Measurements from ENCODE around the gene DIABLO. TPM values are rescaled to one million over a fixed set of nuclear protein-coding genes. Genes with fewer than 3 reads are reported as not detected.

DIABLO gene
- total RNA-seq, 1 experiment from 2014 or later, result 69.6 TPM

DNA sequence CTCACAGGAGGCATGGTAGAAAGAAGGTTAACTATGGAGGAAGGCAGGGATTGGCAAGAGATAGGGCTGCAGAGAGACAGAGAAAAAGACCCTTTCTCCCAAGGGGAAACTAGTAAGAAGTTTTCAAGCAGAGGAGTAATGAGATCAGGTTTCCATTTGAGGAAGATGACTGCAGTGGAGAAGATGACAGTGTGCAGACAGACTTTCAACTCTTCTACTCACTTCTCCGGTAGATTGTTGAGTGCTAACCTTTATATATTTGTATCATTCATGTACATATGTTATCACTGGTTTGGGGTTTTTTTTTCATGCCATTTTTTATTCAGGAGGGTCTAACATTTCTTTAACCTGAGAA lies 28.3 kb downstream of the DIABLO start:
- Mint-ChIP-seq H3K4me1 (ENCODE audit: insufficient read depth, unreplicated experiment) (peaks cover 6% of the 10 kb centered on the region), H3K4me3 (ENCODE audit: unreplicated experiment) (no peak overlapping the region), H3K9me3 (ENCODE audit: unreplicated experiment) (peaks cover 7% of the 10 kb centered on the region), H3K36me3 (ENCODE audit: insufficient read depth, unreplicated experiment) (no peaks in the 10 kb centered on the region), H3K27ac (ENCODE audit: low read depth, unreplicated experiment) (no peak overlapping the region), H3K27me3 (ENCODE audit: insufficient read depth, unreplicated experiment) (no peaks in the 10 kb centered on the region)
- BruUV-seq (replicated peaks), result no TSS peak
- intact Hi-C loops (cut with micrococcal nuclease), result loop anchor here (10.0 kb wide), 1 partner anchor 403 kb away; the partner anchor contains the start of gene RHOF
- POLR2A ChIA-PET, result interaction anchor here (0.6 kb wide), 1 partner anchor 110 kb away, joined by 6 read pairs; no protein-coding TSS in a partner anchor
- no peak for DNase-seq (ENCODE audit: unreplicated experiment)
- TF ChIP-seq, protein P1, sequence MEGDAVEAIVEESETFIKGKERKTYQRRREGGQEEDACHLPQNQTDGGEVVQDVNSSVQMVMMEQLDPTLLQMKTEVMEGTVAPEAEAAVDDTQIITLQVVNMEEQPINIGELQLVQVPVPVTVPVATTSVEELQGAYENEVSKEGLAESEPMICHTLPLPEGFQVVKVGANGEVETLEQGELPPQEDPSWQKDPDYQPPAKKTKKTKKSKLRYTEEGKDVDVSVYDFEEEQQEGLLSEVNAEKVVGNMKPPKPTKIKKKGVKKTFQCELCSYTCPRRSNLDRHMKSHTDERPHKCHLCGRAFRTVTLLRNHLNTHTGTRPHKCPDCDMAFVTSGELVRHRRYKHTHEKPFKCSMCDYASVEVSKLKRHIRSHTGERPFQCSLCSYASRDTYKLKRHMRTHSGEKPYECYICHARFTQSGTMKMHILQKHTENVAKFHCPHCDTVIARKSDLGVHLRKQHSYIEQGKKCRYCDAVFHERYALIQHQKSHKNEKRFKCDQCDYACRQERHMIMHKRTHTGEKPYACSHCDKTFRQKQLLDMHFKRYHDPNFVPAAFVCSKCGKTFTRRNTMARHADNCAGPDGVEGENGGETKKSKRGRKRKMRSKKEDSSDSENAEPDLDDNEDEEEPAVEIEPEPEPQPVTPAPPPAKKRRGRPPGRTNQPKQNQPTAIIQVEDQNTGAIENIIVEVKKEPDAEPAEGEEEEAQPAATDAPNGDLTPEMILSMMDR (IDR thresholded peaks at IDR 0.05; ENCODE audit: unreplicated experiment), result no peak
- CTCF ChIA-PET, result no interaction called here

DNA sequence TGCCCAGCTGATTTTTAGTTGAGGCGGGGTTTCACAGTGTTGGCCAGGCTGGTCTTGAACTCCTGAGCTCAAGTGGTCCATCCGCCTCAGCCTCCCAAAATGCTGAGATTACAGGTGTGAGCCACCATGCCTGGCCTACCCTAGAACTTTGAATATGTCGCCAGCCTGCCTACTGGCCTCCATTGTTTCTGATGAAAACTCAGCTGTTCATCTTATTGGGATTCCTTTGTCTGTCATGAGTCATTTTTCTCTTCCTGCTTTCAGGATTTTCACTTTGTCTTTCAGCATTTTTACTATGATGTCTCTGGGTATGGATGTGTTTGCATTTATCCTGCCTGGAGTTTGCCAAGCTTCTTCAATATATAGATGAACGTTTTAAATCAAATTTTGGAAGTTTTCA lies 30.4 kb downstream of the DIABLO start:
- TF ChIP-seq, protein P1 (IDR thresholded peaks at IDR 0.05; ENCODE audit: unreplicated experiment), result no peak
- DNase-seq (ENCODE audit: unreplicated experiment), result no peak
- ChIA-PET CTCF (interaction anchor here (0.8 to 0.9 kb wide), 3 partner anchors 65 to 145 kb away, joined by 3 read pairs; no protein-coding TSS in a partner anchor), POLR2A (interaction anchor here (0.8 kb wide), 1 partner anchor 31 kb away, joined by 3 read pairs; the partner anchor contains the start of gene DIABLO)
- Mint-ChIP-seq H3K4me1 (ENCODE audit: insufficient read depth, unreplicated experiment) (peaks cover 6% of the 10 kb centered on the region), H3K9me3 (ENCODE audit: unreplicated experiment) (peaks cover 7% of the 10 kb centered on the region), H3K4me3 (ENCODE audit: unreplicated experiment) (no peak overlapping the region), H3K36me3 (ENCODE audit: insufficient read depth, unreplicated experiment) (peaks cover 7% of the 10 kb centered on the region), H3K27ac (ENCODE audit: low read depth, unreplicated experiment) (no peak overlapping the region), H3K27me3 (ENCODE audit: insufficient read depth, unreplicated experiment) (no peaks in the 10 kb centered on the region)
- intact Hi-C loops (cut with micrococcal nuclease), result loop anchor here (10.0 kb wide), 1 partner anchor 401 kb away; the partner anchor contains the start of gene RHOF
- no TSS peak for BruUV-seq (replicated peaks)

DNA sequence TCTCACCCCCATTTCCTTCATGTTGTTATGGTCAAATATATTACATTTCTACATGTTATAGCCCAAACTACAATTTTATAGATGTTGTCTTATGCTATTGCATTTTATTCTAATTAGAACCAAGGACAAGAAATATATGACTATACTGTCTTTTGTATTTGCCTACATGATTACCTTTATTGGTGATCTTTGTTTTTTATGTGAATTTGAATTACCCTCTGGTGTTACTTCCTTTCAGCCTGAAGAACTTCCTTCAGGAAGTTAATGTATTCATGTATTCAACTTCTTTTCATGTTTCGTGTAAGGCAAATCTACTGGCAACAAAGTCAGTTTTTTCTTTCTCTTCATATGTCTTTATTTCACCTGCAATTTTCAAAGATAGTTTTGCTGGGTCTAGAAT lies 31.0 kb downstream of the DIABLO start:
- Mint-ChIP-seq H3K36me3 (ENCODE audit: insufficient read depth, unreplicated experiment) (peaks cover 7% of the 10 kb centered on the region), H3K27me3 (ENCODE audit: insufficient read depth, unreplicated experiment) (no peaks in the 10 kb centered on the region), H3K4me3 (ENCODE audit: unreplicated experiment) (no peak overlapping the region), H3K4me1 (ENCODE audit: insufficient read depth, unreplicated experiment) (peaks cover 6% of the 10 kb centered on the region), H3K9me3 (ENCODE audit: unreplicated experiment) (peaks cover 7% of the 10 kb centered on the region), H3K27ac (ENCODE audit: low read depth, unreplicated experiment) (no peak overlapping the region)
- CTCF ChIA-PET, result interaction anchor here (0.5 to 0.8 kb wide), 3 partner anchors 37 to 114 kb away, joined by 3 to 4 read pairs (median 3); no protein-coding TSS in a partner anchor
- TF ChIP-seq, protein P1 (IDR thresholded peaks at IDR 0.05; ENCODE audit: unreplicated experiment), result no peak
- POLR2A ChIA-PET, result interaction anchor here (0.5 to 1.5 kb wide), 3 partner anchors 8 to 31 kb away, joined by 3 to 5 read pairs (median 3); partner anchors contain the start of genes B3GNT4 and DIABLO
- BruUV-seq (replicated peaks), result no TSS peak
- DNase-seq (ENCODE audit: unreplicated experiment), result no peak
- intact Hi-C loops (cut with micrococcal nuclease), result loop anchor here (10.0 kb wide), 1 partner anchor 400 kb away; the partner anchor contains the start of gene RHOF

DNA sequence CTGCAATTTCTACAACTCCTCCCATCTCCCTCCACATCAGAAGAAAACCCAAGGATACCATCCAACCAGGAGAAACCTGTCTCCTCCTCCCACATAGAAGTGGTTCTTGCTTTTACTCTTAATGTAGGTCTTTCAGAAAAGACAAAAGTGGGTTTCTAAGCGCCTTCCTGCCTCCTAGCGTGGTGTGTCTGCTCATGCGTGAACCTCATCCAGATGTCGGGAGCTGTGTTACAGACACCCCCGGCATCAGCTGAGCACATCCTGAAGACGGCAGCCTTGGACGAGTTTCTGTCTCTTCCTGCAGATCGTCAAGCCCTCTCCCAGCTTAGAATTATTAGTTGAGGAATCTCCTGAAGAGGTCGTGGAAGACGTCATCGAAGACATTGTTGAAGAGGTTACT lies 33.4 kb downstream of the DIABLO start:
- peaks cover 3% of the 10 kb centered on the region for H3K4me1 Mint-ChIP-seq (ENCODE audit: insufficient read depth, unreplicated experiment)
- ChIA-PET CTCF (interaction anchor here (0.6 to 2.4 kb wide), 6 partner anchors 35 to 1009 kb away, joined by 3 to 15 read pairs (median 4); no protein-coding TSS in a partner anchor), POLR2A (no interaction called here)
- peaks cover 7% of the 10 kb centered on the region for H3K9me3 Mint-ChIP-seq (ENCODE audit: unreplicated experiment)
- TF ChIP-seq, protein P1 (IDR thresholded peaks at IDR 0.05; ENCODE audit: unreplicated experiment), result no peak
- no TSS peak for BruUV-seq (replicated peaks)
- DNase-seq (ENCODE audit: unreplicated experiment), result no peak
- H3K27ac Mint-ChIP-seq (ENCODE audit: low read depth, unreplicated experiment), result no peak overlapping the region
- intact Hi-C loops (cut with micrococcal nuclease), result loop anchor here (10.0 kb wide), 1 partner anchor 398 kb away; the partner anchor contains the start of gene RHOF
- no peaks in the 10 kb centered on the region for H3K27me3 Mint-ChIP-seq (ENCODE audit: insufficient read depth, unreplicated experiment)
- H3K36me3 Mint-ChIP-seq (ENCODE audit: insufficient read depth, unreplicated experiment), result peaks cover 7% of the 10 kb centered on the region
- H3K4me3 Mint-ChIP-seq (ENCODE audit: unreplicated experiment), result no peak overlapping the region

Measured in MCF 10A (cell line).